H1 (cell line): ENCODE measurements around the gene SLC6A20. TPM values are rescaled to one million over a fixed set of nuclear protein-coding genes. Genes with fewer than 3 reads are reported as not detected.

Source experiments
- CTCF ChIA-PET: fragments of 300-600 bp; sonication (Branson Sonifier 250); formaldehyde crosslinking; loops from one replicate; lab custom pipeline; 2021; ENCODE audit not compliant: partially characterized antibody; lab: Charles Lee
- POLR2A ChIA-PET: fragments of 300-600 bp; sonication (Branson Sonifier 250); formaldehyde crosslinking; loops from one replicate; lab custom pipeline; 2021; ENCODE audit warnings: inconsistent platforms; ENCODE audit not compliant: partially characterized antibody; lab: Charles Lee
- DNase-seq, 2 experiments: peaks; one replicate each; pipeline versions ENCODE4 v3.0.0 to v3.0.0-alpha.2; 2010 to 2022; ENCODE audit warnings: low spot score in 2 of 2, low read depth in 1 of 2, mixed read lengths in 1 of 2
- FAIRE-seq: peaks from 2 replicates; lab custom pipeline; 2011; peaks lifted over from hg19 to GRCh38; lab: Jason Lieb, UNC
- H2AFZ ChIP-seq: 2 replicates; pipeline ENCODE4 v1.8.1; 2012; ENCODE audit warnings: low read length, inconsistent platforms
- H2AK5ac ChIP-seq: 2 replicates; pipeline ENCODE4 v1.6.1; 2013; ENCODE audit warnings: low read depth, low read length
- H2BK120ac ChIP-seq: replicated peaks from 2 replicates; pipeline ENCODE3; 2013; ENCODE audit warnings: low read depth, low read length, inconsistent platforms
- H2BK12ac ChIP-seq: 2 replicates; pipeline ENCODE4 v1.6.1; 2013; ENCODE audit warnings: low read depth, low read length
- H2BK15ac ChIP-seq: 2 replicates; pipeline ENCODE4 v1.6.1; 2013; ENCODE audit warnings: low read length
- H2BK20ac ChIP-seq: 2 replicates; pipeline ENCODE4 v1.6.1; 2013; ENCODE audit warnings: low read length
- H2BK5ac ChIP-seq: 2 replicates; pipeline ENCODE4 v1.6.1; 2013; ENCODE audit warnings: low read depth, low read length
- H3K14ac ChIP-seq: 2 replicates; pipeline ENCODE4 v1.6.1; 2013; ENCODE audit warnings: inconsistent platforms; ENCODE audit not compliant: insufficient read length
- H3K18ac ChIP-seq: 2 replicates; pipeline ENCODE4 v1.6.1; 2013; ENCODE audit warnings: low read length; ENCODE audit errors: extremely low read depth
- H3K23ac ChIP-seq: 2 replicates; pipeline ENCODE4 v1.6.1; 2013; ENCODE audit warnings: inconsistent platforms; ENCODE audit not compliant: insufficient read length
- H3K23me2 ChIP-seq: 2 replicates; pipeline ENCODE4 v1.6.1; 2013; ENCODE audit warnings: low read depth, low read length
- H3K27ac ChIP-seq: 2 replicates; pipeline ENCODE4 v1.6.1; 2011; ENCODE audit warnings: low read depth, low read length, inconsistent platforms
- H3K27me3 ChIP-seq, 4 experiments: replicated peaks in 1 of 4; 1 replicate in 1 of 4; 2 replicates in 3 of 4; pipeline versions ENCODE4 v1.6.1 to v1.8.1; 2011 to 2013; ENCODE audit warnings: low read length in 3 of 4, mild to moderate bottlenecking in 3 of 4, inconsistent platforms in 2 of 4, mixed read lengths in 2 of 4, moderate library complexity in 1 of 4; ENCODE audit not compliant: control insufficient read depth in 3 of 4, insufficient read depth in 3 of 4; ENCODE audit errors: extremely low read depth in 1 of 4
- H3K36me3 ChIP-seq, 4 experiments: 2 replicates each; pipeline versions ENCODE4 v1.6.1 to v1.8.1; 2011 to 2013; ENCODE audit warnings: mild to moderate bottlenecking in 4 of 4, low read length in 3 of 4, moderate library complexity in 2 of 4, control low read depth in 1 of 4, inconsistent platforms in 1 of 4; ENCODE audit not compliant: insufficient read depth in 4 of 4, control insufficient read depth in 2 of 4
- H3K4ac ChIP-seq: replicated peaks from 2 replicates; pipeline ENCODE3; 2013; ENCODE audit warnings: low read length, low read depth, mixed read lengths, inconsistent platforms; ENCODE audit not compliant: insufficient read length
- H3K4me1 ChIP-seq, 4 experiments: replicated peaks in 1 of 4; 1 replicate in 1 of 4; 2 replicates in 3 of 4; pipeline versions ENCODE4 v1.6.1 to v1.8.1; 2011 to 2013; ENCODE audit warnings: low read length in 3 of 4, inconsistent platforms in 2 of 4, mixed read lengths in 1 of 4; ENCODE audit not compliant: insufficient read depth in 4 of 4, control insufficient read depth in 3 of 4
- H3K4me2 ChIP-seq, 2 experiments: 2 replicates each; pipeline versions ENCODE4 v1.6.1 to v1.8.1; 2011 to 2013; ENCODE audit warnings: low read depth in 2 of 2, low read length in 2 of 2, control low read depth in 1 of 2, inconsistent platforms in 1 of 2, mild to moderate bottlenecking in 1 of 2; ENCODE audit not compliant: insufficient read depth in 1 of 2
- H3K4me3 ChIP-seq, 4 experiments: fragments of 200-600, 300-600 bp in 1 of 4; sonication (generic), shearing (Covaris generic), sonication (Bioruptor Twin) in 1 of 4; 2 replicates each; pipeline versions ENCODE4 v1.5.1 to v1.8.1; 2011 to 2016; ENCODE audit warnings: low read length in 4 of 4, low read depth in 3 of 4, control low read depth in 2 of 4, inconsistent platforms in 2 of 4, mild to moderate bottlenecking in 2 of 4, mixed read lengths in 1 of 4, moderate library complexity in 1 of 4; ENCODE audit not compliant: insufficient read depth in 2 of 4; ENCODE audit errors: extremely low read depth in 1 of 4
- H3K56ac ChIP-seq: replicated peaks from 2 replicates; pipeline ENCODE3; 2013; ENCODE audit warnings: low read depth, mild to moderate bottlenecking, mixed read lengths, low read length, inconsistent platforms; ENCODE audit not compliant: insufficient read length
- H3K79me1 ChIP-seq: 2 replicates; pipeline ENCODE4 v1.6.1; 2013; ENCODE audit warnings: low read depth, low read length, control low read depth
- H3K79me2 ChIP-seq, 2 experiments: 2 replicates each; pipeline versions ENCODE4 v1.6.1 to v1.8.1; 2012 to 2013; ENCODE audit warnings: low read length in 2 of 2, mild to moderate bottlenecking in 2 of 2, inconsistent platforms in 1 of 2; ENCODE audit not compliant: insufficient read depth in 2 of 2, control insufficient read depth in 1 of 2
- H3K9ac ChIP-seq, 4 experiments: replicated peaks in 1 of 4; 1 replicate in 1 of 4; 2 replicates in 3 of 4; pipeline versions ENCODE4 v1.6.1 to v1.8.1; 2011 to 2013; ENCODE audit warnings: low read depth in 3 of 4, low read length in 3 of 4, control low read depth in 2 of 4, mild to moderate bottlenecking in 2 of 4, moderate library complexity in 2 of 4, inconsistent platforms in 1 of 4; ENCODE audit errors: extremely low read depth in 1 of 4
- H3K9me3 ChIP-seq, 2 experiments: 2 replicates each; pipeline versions ENCODE4 v1.6.1 to v1.8.1; 2012 to 2013; ENCODE audit warnings: mild to moderate bottlenecking in 2 of 2, moderate library complexity in 2 of 2, control low read depth in 1 of 2, inconsistent platforms in 1 of 2, low read depth in 1 of 2, low read length in 1 of 2, mixed read lengths in 1 of 2; ENCODE audit not compliant: insufficient read depth in 2 of 2
- H4K20me1 ChIP-seq, 2 experiments: replicated peaks in 1 of 2; 2 replicates each; pipeline versions ENCODE3 to v1.8.1; 2011 to 2013; ENCODE audit warnings: inconsistent platforms in 2 of 2, low read length in 2 of 2, mild to moderate bottlenecking in 1 of 2; ENCODE audit not compliant: insufficient read depth in 2 of 2, control insufficient read depth in 1 of 2
- H4K5ac ChIP-seq: 2 replicates; pipeline ENCODE4 v1.6.1; 2013; ENCODE audit warnings: low read length, low read depth, mixed read lengths, inconsistent platforms; ENCODE audit not compliant: insufficient read length
- H4K8ac ChIP-seq: 2 replicates; pipeline ENCODE4 v1.8.0; 2013; ENCODE audit warnings: mild to moderate bottlenecking, moderate library complexity, low read length, inconsistent platforms; ENCODE audit not compliant: insufficient read depth; ENCODE audit errors: extremely low read depth
- H4K91ac ChIP-seq: replicated peaks from 2 replicates; pipeline ENCODE3; 2013; ENCODE audit warnings: low read length, mixed read lengths, inconsistent platforms; ENCODE audit not compliant: insufficient read length
- BCL11A ChIP-seq, 2 experiments: IDR thresholded peaks; one replicate each; pipeline ENCODE4 v1.6.1; 2011; ENCODE audit warnings: low read depth in 2 of 2, low read length in 2 of 2, mild to moderate bottlenecking in 2 of 2
- BRCA1 ChIP-seq: IDR thresholded peaks from 2 replicates; pipeline ENCODE4 v1.6.1; 2012; ENCODE audit warnings: low read depth, low read length, improper control_type of control experiment
- CBX8 ChIP-seq: fragments of 300-800, 300-1000 bp; sonication (generic); IDR thresholded peaks from 2 replicates; pipeline ENCODE4 v1.7.1; 2016; ENCODE audit warnings: low read depth, low read length, borderline replicate concordance
- CREB1 ChIP-seq: IDR thresholded peaks from 2 replicates; pipeline ENCODE4 v1.6.1; 2012; ENCODE audit warnings: inconsistent platforms
- FOSL1 ChIP-seq: IDR thresholded peaks from 2 replicates; pipeline ENCODE4 v1.6.1; 2011; ENCODE audit warnings: mild to moderate bottlenecking, low read depth, low read length, moderate library complexity; ENCODE audit not compliant: insufficient read depth
- GTF2F1 ChIP-seq: IDR thresholded peaks from 2 replicates; pipeline ENCODE4 v1.6.1; 2012; ENCODE audit warnings: low read depth, low read length, improper control_type of control experiment, borderline replicate concordance
- JUND ChIP-seq: IDR thresholded peaks from 2 replicates; pipeline ENCODE4 v1.6.1; 2011; ENCODE audit warnings: mild to moderate bottlenecking, improper control_type of control experiment, low read length
- NRF1 ChIP-seq: IDR thresholded peaks from 2 replicates; pipeline ENCODE4 v1.6.1; 2011; ENCODE audit warnings: mild to moderate bottlenecking, low read depth, low read length, improper control_type of control experiment
- RBBP5 ChIP-seq: IDR thresholded peaks from 2 replicates; pipeline ENCODE4 v1.7.1; 2012; ENCODE audit warnings: low read depth, mild to moderate bottlenecking, inconsistent platforms, low read length, moderate library complexity, borderline replicate concordance
- SIRT6 ChIP-seq: IDR thresholded peaks from one replicate; pipeline ENCODE4 v1.7.1; 2012; ENCODE audit warnings: low read length, inconsistent platforms
- SIX5 ChIP-seq: IDR thresholded peaks from 2 replicates; pipeline ENCODE4 v1.6.1; 2011; ENCODE audit warnings: mild to moderate bottlenecking, low read depth, low read length
- TAF7 ChIP-seq: optimal IDR thresholded peaks from 2 replicates; pipeline ENCODE3; 2011; ENCODE audit warnings: low read depth, mild to moderate bottlenecking, inconsistent platforms, low read length, moderate library complexity, borderline replicate concordance
- WGBS, 2 experiments: shearing (Covaris generic) in 1 of 2; methylation state at CpG; one replicate each; pipeline versions ENCODE4 v1.1.6 to v1.1.7; 2013 to 2015; ENCODE audit warnings: low lambda C conversion rate in 2 of 2, mixed read lengths in 2 of 2, inconsistent platforms in 1 of 2, low coverage in 1 of 2, missing lambda C conversion rate in 1 of 2; ENCODE audit not compliant: insufficient replicate concordance in 2 of 2, insufficient coverage in 1 of 2, insufficient read length in 1 of 2; ENCODE audit errors: extremely low coverage in 1 of 2, missing lambda C conversion rate in 1 of 2; 5-methylcytosine and 5-hydroxymethylcytosine counted together
- polyA plus RNA-seq, 7 experiments: library from polyadenylated mRNA; depleted of rRNA in 3 of 7; stranded (reverse) in 5 of 7; unstranded in 2 of 7; fragments of >200 nt in 5 of 7; fragments of 200-250 nt in 2 of 7; gene quantifications; 1 replicate in 5 of 7; 2 replicates in 1 of 7; 4 replicates in 1 of 7; pipeline versions ENCODE4 v1.2.1 to v1.2.3, GENCODE V29; 2011 to 2013; ENCODE audit warnings: missing spikeins in 2 of 7, mixed read lengths in 2 of 7
- total RNA-seq: library from RNA; stranded (reverse); fragmentation: NEBNext Ultra II Directional; extraction: Animal tissue kit (Norgen Biotek cat#: 25700); gene quantifications from 2 replicates; pipeline ENCODE4 v1.2.1, GENCODE V29; 2021
- TF ChIP-seq, protein P1 (sequence below): IDR thresholded peaks from 2 replicates; pipeline ENCODE4 v1.6.1; 2011; ENCODE audit warnings: low read length, improper control_type of control experiment
- TF ChIP-seq, protein P2 (sequence below): IDR thresholded peaks from 2 replicates; pipeline ENCODE4 v1.6.1; 2012; ENCODE audit warnings: inconsistent platforms

Gene SLC6A20
- total and polyA plus RNA-seq, 2 of the 8 experiments (the other 6 are each of a cell fraction or from before 2014, with no cell fraction given), result 0.05 TPM; not detected in 1

DNA sequence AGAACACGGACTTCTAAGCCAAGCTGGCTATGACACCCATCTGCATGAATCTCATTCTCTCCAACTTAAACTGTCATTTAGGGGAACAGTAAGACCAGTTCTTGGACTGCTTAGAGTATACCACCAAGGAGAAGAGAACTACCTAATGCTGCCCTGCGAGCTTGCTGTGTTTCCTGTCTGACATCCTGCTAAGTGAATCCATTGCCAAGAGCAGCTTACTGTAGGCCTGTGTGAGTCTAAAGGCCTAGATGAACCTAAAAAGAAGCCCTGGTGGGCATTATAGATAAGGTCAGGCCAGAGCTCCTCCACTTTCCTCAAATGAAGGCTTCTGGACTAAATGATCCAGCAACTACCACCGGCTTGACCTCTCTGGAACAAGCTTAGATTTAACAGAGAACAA lies 30.6 kb upstream of the SLC6A20 start:
- H2AK5ac ChIP-seq, result no peak overlapping the region
- H3K18ac ChIP-seq, result no peak overlapping the region
- H3K56ac ChIP-seq, result no peak overlapping the region
- H3K36me3 ChIP-seq, result peaks cover 0 to 6% (median 2%) of the 10 kb centered on the region in 4 experiments; a peak in 4 of 8 replicates
- no peak overlapping the region for H3K4ac ChIP-seq
- no peak overlapping the region for H3K23ac ChIP-seq
- no peak overlapping the region for H2BK12ac ChIP-seq
- DNase-seq (no peak), FAIRE-seq (no peak)
- no peaks in the 10 kb centered on the region for H3K9me3 ChIP-seq
- 98% methylated on average over 3 of the region's 3 CpGs; no CpG with 5 or more reads in 1 of the 2 experiments for WGBS, 2 experiments
- H3K27ac ChIP-seq, result no peak overlapping the region
- H3K4me2 ChIP-seq, result no peak overlapping the region
- no peaks in the 10 kb centered on the region for H3K23me2 ChIP-seq
- no peaks in the 10 kb centered on the region for H3K27me3 ChIP-seq
- no peak overlapping the region for H2AFZ ChIP-seq
- H3K9ac ChIP-seq, result no peak overlapping the region
- H4K5ac ChIP-seq, result no peak overlapping the region
- no peaks in the 10 kb centered on the region for H3K79me2 ChIP-seq
- no peak overlapping the region for H3K4me3 ChIP-seq
- no peak overlapping the region for H3K14ac ChIP-seq
- H4K20me1 ChIP-seq, result peaks cover 0 to 2% of the 10 kb centered on the region in 2 experiments
- H2BK15ac ChIP-seq, result no peak overlapping the region
- CTCF ChIA-PET, result interaction anchor here (3.3 kb wide), 1 partner anchor 66 kb away, joined by 14 read pairs; no protein-coding TSS in a partner anchor
- H2BK20ac ChIP-seq, result no peak overlapping the region
- H3K79me1 ChIP-seq, result no peaks in the 10 kb centered on the region
- POLR2A ChIA-PET, result no interaction called here
- no peak overlapping the region for H2BK120ac ChIP-seq
- H4K91ac ChIP-seq, result no peak overlapping the region
- no peaks in the 10 kb centered on the region for H3K4me1 ChIP-seq
- no peak overlapping the region for H2BK5ac ChIP-seq
- H4K8ac ChIP-seq, result no peak overlapping the region
- no peak for TF ChIP-seq FOSL1
- no peak for TF ChIP-seq NRF1
- TF ChIP-seq, protein P1, sequence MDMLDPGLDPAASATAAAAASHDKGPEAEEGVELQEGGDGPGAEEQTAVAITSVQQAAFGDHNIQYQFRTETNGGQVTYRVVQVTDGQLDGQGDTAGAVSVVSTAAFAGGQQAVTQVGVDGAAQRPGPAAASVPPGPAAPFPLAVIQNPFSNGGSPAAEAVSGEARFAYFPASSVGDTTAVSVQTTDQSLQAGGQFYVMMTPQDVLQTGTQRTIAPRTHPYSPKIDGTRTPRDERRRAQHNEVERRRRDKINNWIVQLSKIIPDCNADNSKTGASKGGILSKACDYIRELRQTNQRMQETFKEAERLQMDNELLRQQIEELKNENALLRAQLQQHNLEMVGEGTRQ, result no peak
- TF ChIP-seq TAF7, result no peak
- no peak for TF ChIP-seq SIRT6
- no peak for TF ChIP-seq JUND
- TF ChIP-seq GTF2F1, result no peak
- no peak for TF ChIP-seq CBX8
- no peak for TF ChIP-seq CREB1
- TF ChIP-seq RBBP5, result no peak
- TF ChIP-seq SIX5, result no peak
- TF ChIP-seq, protein P2, sequence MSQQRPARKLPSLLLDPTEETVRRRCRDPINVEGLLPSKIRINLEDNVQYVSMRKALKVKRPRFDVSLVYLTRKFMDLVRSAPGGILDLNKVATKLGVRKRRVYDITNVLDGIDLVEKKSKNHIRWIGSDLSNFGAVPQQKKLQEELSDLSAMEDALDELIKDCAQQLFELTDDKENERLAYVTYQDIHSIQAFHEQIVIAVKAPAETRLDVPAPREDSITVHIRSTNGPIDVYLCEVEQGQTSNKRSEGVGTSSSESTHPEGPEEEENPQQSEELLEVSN, result no peak
- TF ChIP-seq BCL11A (IDR thresholded peaks at IDR 0.05; ENCODE audit: low read depth in 2 of 2, low read length in 2 of 2), result no peak
- TF ChIP-seq BRCA1, result no peak
